HCT116 (cell line): Measurements from ENCODE around the gene HMCN1. TPM values are rescaled to one million over a fixed set of nuclear protein-coding genes. Genes with fewer than 3 reads are reported as not detected.

Experiments used
- ATAC-seq: fragments of 200-7000 bp; cut with Tn5 transposase; 2 replicates; pipeline ENCODE4 v1.9.1; 2020; ENCODE audit warnings: mild to moderate bottlenecking, moderate library complexity
- BruUV-seq: library from RNA; stranded (reverse); fragments of 400-500 nt; replicated peaks from 2 replicates; lab custom pipeline; 2021; lab: Mats Ljungman, UMichigan
- CTCF ChIA-PET: fragments of 300-600 bp; sonication (Branson Sonifier 250); formaldehyde crosslinking; loops from one replicate; lab custom pipeline; 2021; ENCODE audit warnings: antibody characterized with exemption; lab: Charles Lee
- POLR2A ChIA-PET: fragments of 300-600, 350-600 bp; sonication (Branson Sonifier 250); formaldehyde crosslinking; loops from one replicate; lab custom pipeline; 2021; ENCODE audit warnings: antibody characterized with exemption; lab: Charles Lee
- RAD21 ChIA-PET, 2 experiments: fragments of 300-600 bp; sonication (Branson Sonifier 250); formaldehyde crosslinking; loops; one replicate each; lab custom pipeline; 2023; ENCODE audit warnings: low total read pairs in 2 of 2; ENCODE audit not compliant: uncharacterized antibody in 2 of 2, unreplicated experiment in 2 of 2, low non-redundant PET in 1 of 2; lab: Charles Lee
- DNase-seq: peaks from one replicate; pipeline ENCODE4 v3.0.0-alpha.2; 2010; ENCODE audit warnings: low read depth, low spot score
- H2AFZ ChIP-seq: fragments of 200-600 bp; shearing (Covaris generic), sonication (generic); 2 replicates; pipeline ENCODE4 v1.6.1; 2017; ENCODE audit warnings: low read depth, mixed run types, mixed read lengths, antibody characterized with exemption, low read length; ENCODE audit not compliant: poor library complexity, severe bottlenecking
- H3K27ac ChIP-seq: 2 replicates; pipeline ENCODE4 v1.5.1; 2012; ENCODE audit warnings: low read depth, low read length
- H3K27me3 ChIP-seq: fragments of 200-600 bp; sonication (generic); 2 replicates; pipeline ENCODE4 v1.6.1; 2016; ENCODE audit warnings: mixed run types, low read length, mixed read lengths; ENCODE audit not compliant: insufficient read depth
- H3K36me3 ChIP-seq, 2 experiments: fragments of 200-500 bp in 1 of 2; fragments of 200-600 bp in 1 of 2; sonication (Bioruptor generic) in 1 of 2; sonication (generic) in 1 of 2; 2 replicates each; pipeline versions ENCODE4 v1.5.1 to v1.6.1; 2014 to 2016; ENCODE audit warnings: low read length in 2 of 2, inconsistent platforms in 1 of 2, mixed read lengths in 1 of 2, mixed run types in 1 of 2; ENCODE audit not compliant: insufficient read depth in 2 of 2, control insufficient read depth in 1 of 2
- H3K4me1 ChIP-seq, 2 experiments: fragments of 200-600 bp in 1 of 2; sonication (generic) in 1 of 2; 2 replicates each; pipeline versions ENCODE4 v1.5.1 to v1.6.1; 2012 to 2017; ENCODE audit warnings: low read length in 2 of 2, inconsistent platforms in 1 of 2, mild to moderate bottlenecking in 1 of 2, mixed read lengths in 1 of 2, mixed run types in 1 of 2, moderate library complexity in 1 of 2; ENCODE audit not compliant: insufficient read depth in 2 of 2, control insufficient read depth in 1 of 2
- H3K4me2 ChIP-seq: fragments of 200-600 bp; sonication (generic); 2 replicates; pipeline ENCODE4 v1.6.1; 2017; ENCODE audit warnings: mixed run types, low read length, mixed read lengths
- H3K4me3 ChIP-seq, 2 experiments: fragments of 200-600 bp in 1 of 2; sonication (generic) in 1 of 2; replicated peaks in 1 of 2; 2 replicates each; pipeline ENCODE4 v1.5.1; 2011 to 2016; ENCODE audit warnings: low read length in 2 of 2, control low read depth in 1 of 2, low read depth in 1 of 2, mild to moderate bottlenecking in 1 of 2, mixed read lengths in 1 of 2, mixed run types in 1 of 2
- H3K79me2 ChIP-seq: fragments of 200-600 bp; sonication (generic); 2 replicates; pipeline ENCODE4 v1.6.1; 2017; ENCODE audit warnings: mild to moderate bottlenecking, mixed run types, low read length, moderate library complexity, mixed read lengths; ENCODE audit not compliant: insufficient read depth
- H3K9ac ChIP-seq: fragments of 200-600 bp; sonication (generic); 2 replicates; pipeline ENCODE4 v1.6.1; 2016; ENCODE audit warnings: low read length, mixed read lengths
- H3K9me2 ChIP-seq: fragments of 200-600 bp; sonication (generic), shearing (Covaris generic); 2 replicates; pipeline ENCODE4 v1.6.1; 2017; ENCODE audit warnings: mixed run types, mild to moderate bottlenecking, moderate library complexity; ENCODE audit not compliant: insufficient read depth
- H3K9me3 ChIP-seq, 2 experiments: fragments of 200-500 bp in 1 of 2; fragments of 200-600 bp in 1 of 2; sonication (Bioruptor generic) in 1 of 2; sonication (generic) in 1 of 2; 2 replicates each; pipeline ENCODE4 v1.6.1; 2014 to 2017; ENCODE audit warnings: low read length in 2 of 2, mixed read lengths in 2 of 2, inconsistent platforms in 1 of 2, low read depth in 1 of 2, mild to moderate bottlenecking in 1 of 2, mixed run types in 1 of 2, moderate library complexity in 1 of 2; ENCODE audit not compliant: control insufficient read depth in 1 of 2, insufficient read depth in 1 of 2
- H4K20me1 ChIP-seq: fragments of 200-600 bp; sonication (generic), shearing (Covaris generic); 2 replicates; pipeline ENCODE4 v1.6.1; 2017; ENCODE audit warnings: mixed run types, mild to moderate bottlenecking, moderate library complexity; ENCODE audit not compliant: insufficient read depth
- ATF3 ChIP-seq: IDR thresholded peaks from 2 replicates; pipeline ENCODE4 v1.6.1; 2012
- CTCF ChIP-seq, 3 experiments: fragments of 200-600 bp in 1 of 3; sonication (generic) in 1 of 3; IDR thresholded peaks in 2 of 3; conservative IDR thresholded peaks in 1 of 3; 2 replicates each; pipeline ENCODE4 v1.5.1; 2012 to 2017; ENCODE audit warnings: low read depth in 2 of 3, low read length in 2 of 3, antibody characterized with exemption in 1 of 3, borderline replicate concordance in 1 of 3, control low read depth in 1 of 3, mild to moderate bottlenecking in 1 of 3, mixed read lengths in 1 of 3, mixed run types in 1 of 3, moderate library complexity in 1 of 3; ENCODE audit not compliant: insufficient read depth in 1 of 3
- FOSL1 ChIP-seq: IDR thresholded peaks from 2 replicates; pipeline ENCODE4 v1.6.1; 2012; ENCODE audit warnings: low read depth
- JUND ChIP-seq: IDR thresholded peaks from 2 replicates; pipeline ENCODE4 v1.6.1; 2012
- MAX ChIP-seq: IDR thresholded peaks from 2 replicates; pipeline ENCODE4 v1.6.1; 2012
- REST ChIP-seq: IDR thresholded peaks from 2 replicates; pipeline ENCODE4 v1.6.1; 2012; ENCODE audit warnings: low read depth
- SIN3A ChIP-seq: IDR thresholded peaks from 2 replicates; pipeline ENCODE4 v1.6.1; 2012; ENCODE audit warnings: low read depth
- SP1 ChIP-seq: IDR thresholded peaks from 2 replicates; pipeline ENCODE4 v1.6.1; 2012; ENCODE audit warnings: low read depth
- SRF ChIP-seq: IDR thresholded peaks from 2 replicates; pipeline ENCODE4 v1.6.1; 2012; ENCODE audit warnings: low read depth
- TCF7L2 ChIP-seq: IDR thresholded peaks from 2 replicates; pipeline ENCODE4 v1.7.0; 2011; ENCODE audit warnings: borderline replicate concordance, inconsistent platforms; ENCODE audit not compliant: insufficient read depth, insufficient read length; ENCODE audit errors: extremely low read depth
- intact Hi-C: fragments of 100-400 bp; cut with micrococcal nuclease; formaldehyde crosslinking; loops from 2 replicates; pipeline ENCODE4 v1.10.0; 2022
- total RNA-seq: library from RNA; stranded (reverse); gene quantifications from one replicate; pipeline ENCODE4 v1.2.1, GENCODE V29; 2021; ENCODE audit not compliant: unreplicated experiment

The HMCN1 gene
- total RNA-seq, 1 experiment from 2014 or later = 0.59 TPM

- RAD21 ChIA-PET = no interaction called here
Observed at GRCh38 chr1:185920602-185921001, 186.4 kb downstream of the HMCN1 start.

More at GRCh38 chr1:185920602-185921001, 186.4 kb downstream of the HMCN1 start:
- no peak overlapping the region for H2AFZ ChIP-seq
- no TSS peak for BruUV-seq
- DNase-seq (no peak), ATAC-seq (no peak)
- no peaks in the 10 kb centered on the region for H3K36me3 ChIP-seq
- POLR2A ChIA-PET = no interaction called here
- intact Hi-C loops = no loop called here
- no peaks in the 10 kb centered on the region for H3K27me3 ChIP-seq
- H3K4me2 ChIP-seq = no peak overlapping the region
- no peak overlapping the region for H3K9ac ChIP-seq
- H4K20me1 ChIP-seq = no peaks in the 10 kb centered on the region
- no peaks in the 10 kb centered on the region for H3K4me1 ChIP-seq
- H3K27ac ChIP-seq = no peak overlapping the region
- no peaks in the 10 kb centered on the region for H3K79me2 ChIP-seq
- no peaks in the 10 kb centered on the region for H3K9me3 ChIP-seq
- no peaks in the 10 kb centered on the region for H3K9me2 ChIP-seq
- CTCF ChIA-PET = no interaction called here
- no peak for TF ChIP-seq JUND
- TF ChIP-seq SRF = no peak
- TF ChIP-seq CTCF (IDR thresholded peaks at IDR 0.05 in 2 of 3, conservative IDR thresholded peaks at IDR 0.05 in 1 of 3; ENCODE audit: borderline replicate concordance in 1 of 3, insufficient read depth in 1 of 3, low read depth in 2 of 3, low read length in 2 of 3) = no peak
- TF ChIP-seq TCF7L2 = no peak
- no peak for TF ChIP-seq SP1
- TF ChIP-seq FOSL1 = no peak
- no peak for TF ChIP-seq ATF3
- no peak for TF ChIP-seq SIN3A
- no peak for TF ChIP-seq MAX
- no peak for TF ChIP-seq REST
- H3K4me3 ChIP-seq = no peak overlapping the region
